Measurements from ENCODE around the gene PSMA6.
"Not testable (repeated sequence)": the region's sequence is repeated elsewhere in the genome, so short reads cannot be mapped to it uniquely, and the experiment has no call there.

The PSMA6 gene

GRCh38 chr14:35285168-35286002 lies 6.8 kb upstream of the PSMA6 start:
- no peak for DNase-seq

GRCh38 chr14:35286003-35286600 lies 6.1 kb upstream of the PSMA6 start:
- DNase-seq, result no peak

- DNase-seq, result no peak
Measured at GRCh38 chr14:35286707-35287106, 5.5 kb upstream of the PSMA6 start.

GRCh38 chr14:35287431-35288013 lies 4.7 kb upstream of the PSMA6 start:
- no peak for DNase-seq

GRCh38 chr14:35289623-35290022 lies 2.6 kb upstream of the PSMA6 start:
- no peak for DNase-seq

GRCh38 chr14:35292770-35293561 lies 784 bp downstream of the PSMA6 start:
- DNase-seq, result peak in 1 of 2 experiments; percentile 43

- no peak for DNase-seq
Measured at GRCh38 chr14:35295845-35296161, 3.6 kb downstream of the PSMA6 start.

- DNase-seq, result no peak
Measured at GRCh38 chr14:35296545-35296944, 4.4 kb downstream of the PSMA6 start.

GRCh38 chr14:35297706-35298105 lies 5.5 kb downstream of the PSMA6 start:
- no peak for DNase-seq

- DNase-seq, result no peak
Measured at GRCh38 chr14:35298351-35298750, 6.2 kb downstream of the PSMA6 start.

GRCh38 chr14:35299708-35300107 lies 7.5 kb downstream of the PSMA6 start:
- no peak for DNase-seq

GRCh38 chr14:35300228-35300627 lies 8.0 kb downstream of the PSMA6 start:
- DNase-seq, result no peak

- not testable (repeated sequence) for DNase-seq
Measured at GRCh38 chr14:35301334-35301733, 9.2 kb downstream of the PSMA6 start.

GRCh38 chr14:35301735-35302528 lies 9.8 kb downstream of the PSMA6 start:
- no peak for DNase-seq

- DNase-seq, result no peak
Measured at GRCh38 chr14:35303149-35303935, 11.2 kb downstream of the PSMA6 start.

GRCh38 chr14:35304812-35305462 lies 12.8 kb downstream of the PSMA6 start:
- no peak for DNase-seq

GRCh38 chr14:35305633-35306032 lies 13.5 kb downstream of the PSMA6 start:
- DNase-seq, result no peak

- no peak for DNase-seq
Measured at GRCh38 chr14:35306114-35306513, 13.9 kb downstream of the PSMA6 start.

- DNase-seq, result no peak
Measured at GRCh38 chr14:35317820-35318219, 25.6 kb downstream of the PSMA6 start.

GRCh38 chr14:35319509-35319908 lies 27.3 kb downstream of the PSMA6 start:
- no peak for DNase-seq

- DNase-seq, result no peak
Measured at GRCh38 chr14:35320472-35320871, 28.3 kb downstream of the PSMA6 start.

All from NCI-H524 (cell line).